Measurements from ENCODE around the gene AHCTF1.
"Not testable (repeated sequence)": the region's sequence is repeated elsewhere in the genome, so short reads cannot be mapped to it uniquely, and the experiment has no call there.

DNA sequence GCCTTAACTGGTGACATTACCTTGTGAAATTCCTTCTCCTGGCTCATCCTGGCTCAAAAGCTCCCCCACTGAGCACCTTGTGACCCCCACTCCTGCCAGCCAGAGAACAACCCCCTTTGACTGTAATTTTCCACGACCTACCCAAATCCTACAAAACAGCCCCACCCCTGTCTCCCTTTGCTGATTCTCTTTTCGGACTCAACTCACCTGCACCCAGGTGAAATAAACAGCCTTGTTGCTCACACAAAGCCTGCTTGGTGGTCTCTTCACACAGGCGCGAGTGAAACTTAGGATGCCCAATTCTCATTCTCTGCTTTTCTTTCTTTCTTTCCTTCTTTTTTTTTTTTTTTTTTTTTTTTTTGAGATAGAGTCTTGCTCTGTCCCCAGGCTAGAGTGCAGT is 118.4 kb downstream of the AHCTF1 start:
- not testable (repeated sequence) for TF ChIP-seq CTCF (IDR thresholded peaks at IDR 0.05; ENCODE audit: low read depth, low read length); EZH2phosphoT487 (IDR thresholded peaks at IDR 0.05; ENCODE audit: low read depth)

Data from OCI-LY3 (cell line).